Endothelial cell (in vitro differentiated cells): Measurements from ENCODE around the gene KRT72. TPM values are rescaled to one million over a fixed set of nuclear protein-coding genes. Genes with fewer than 3 reads are reported as not detected.

ENCODE experiments used
- DNase-seq: peaks from one replicate; pipeline ENCODE4 v3.0.0; 2021; ENCODE audit warnings: low spot score
- H3K27ac Mint-ChIP-seq: one replicate; pipeline ENCODE4 v1.8.0; 2021; ENCODE audit warnings: mixed read lengths, inconsistent platforms; ENCODE audit not compliant: unreplicated experiment
- H3K27me3 Mint-ChIP-seq: one replicate; pipeline ENCODE4 v1.8.0; 2021; ENCODE audit warnings: mild to moderate bottlenecking, moderate library complexity, mixed read lengths, inconsistent platforms; ENCODE audit not compliant: unreplicated experiment
- H3K36me3 Mint-ChIP-seq: one replicate; pipeline ENCODE4 v1.8.0; 2021; ENCODE audit warnings: mild to moderate bottlenecking, low read depth, mixed read lengths, inconsistent platforms; ENCODE audit not compliant: unreplicated experiment
- H3K4me1 Mint-ChIP-seq: one replicate; pipeline ENCODE4 v1.8.0; 2021; ENCODE audit warnings: mild to moderate bottlenecking, mixed read lengths, inconsistent platforms; ENCODE audit not compliant: unreplicated experiment
- H3K4me3 Mint-ChIP-seq: one replicate; pipeline ENCODE4 v1.8.0; 2021; ENCODE audit warnings: mild to moderate bottlenecking, mixed read lengths, inconsistent platforms; ENCODE audit not compliant: unreplicated experiment
- H3K9me3 Mint-ChIP-seq: one replicate; pipeline ENCODE4 v1.8.0; 2021; ENCODE audit warnings: mixed read lengths, inconsistent platforms; ENCODE audit not compliant: unreplicated experiment
- CTCF ChIP-seq: fragments of 200-600 bp; sonication (generic); IDR thresholded peaks from one replicate; pipeline ENCODE4 v1.5.0; 2021; ENCODE audit warnings: antibody characterized with exemption; ENCODE audit not compliant: unreplicated experiment
- total RNA-seq: library from RNA; stranded (reverse); fragmentation: NEBNext Ultra II Directional; extraction: Animal tissue kit (Norgen Biotek cat#: 25700); gene quantifications from one replicate; pipeline ENCODE4 v1.2.1, GENCODE V29; 2021; ENCODE audit not compliant: unreplicated experiment

The KRT72 gene
- total RNA-seq, 1 donor from 2014 or later: 0.28 TPM

- Mint-ChIP-seq H3K27me3 (peaks cover 8% of the 10 kb centered on the region), H3K9me3 (no peaks in the 10 kb centered on the region), H3K27ac (peak overlapping the region; percentile 45), H3K36me3 (no peaks in the 10 kb centered on the region), H3K4me3 (no peak overlapping the region), H3K4me1 (peaks cover 13% of the 10 kb centered on the region)
- no peak for TF ChIP-seq CTCF
- no peak for DNase-seq
Measured at GRCh38 chr12:52615912-52616311, 14.6 kb upstream of the KRT72 start.

GRCh38 chr12:52615208-52615868 is 14.1 kb upstream of the KRT72 start:
- H3K4me1 Mint-ChIP-seq: peaks cover 13% of the 10 kb centered on the region
- H3K9me3 Mint-ChIP-seq: no peaks in the 10 kb centered on the region
- H3K4me3 Mint-ChIP-seq: no peak overlapping the region
- H3K27me3 Mint-ChIP-seq: peaks cover 9% of the 10 kb centered on the region
- DNase-seq: no peak
- no peak overlapping the region for H3K27ac Mint-ChIP-seq
- TF ChIP-seq CTCF: no peak
- no peaks in the 10 kb centered on the region for H3K36me3 Mint-ChIP-seq

- no peak overlapping the region for H3K27ac Mint-ChIP-seq
- H3K27me3 Mint-ChIP-seq: peaks cover 9% of the 10 kb centered on the region
- H3K9me3 Mint-ChIP-seq: no peaks in the 10 kb centered on the region
- no peak overlapping the region for H3K4me3 Mint-ChIP-seq
- peaks cover 13% of the 10 kb centered on the region for H3K4me1 Mint-ChIP-seq
- no peak for DNase-seq
- no peak for TF ChIP-seq CTCF
- H3K36me3 Mint-ChIP-seq: no peaks in the 10 kb centered on the region
Measured at GRCh38 chr12:52614381-52615207, 13.3 kb upstream of the KRT72 start.

GRCh38 chr12:52613384-52614030 is 12.2 kb upstream of the KRT72 start:
- Mint-ChIP-seq H3K27me3 (peaks cover 5% of the 10 kb centered on the region), H3K4me1 (peaks cover 13% of the 10 kb centered on the region), H3K4me3 (no peak overlapping the region), H3K36me3 (no peaks in the 10 kb centered on the region), H3K9me3 (no peaks in the 10 kb centered on the region), H3K27ac (no peak overlapping the region)
- DNase-seq: no peak
- TF ChIP-seq CTCF: no peak
